ENCODE measurements around the gene SGTA. TPM values are rescaled to one million over a fixed set of nuclear protein-coding genes. Genes with fewer than 3 reads are reported as not detected.

The SGTA gene
- polyA plus RNA-seq, 4 donors: 50.9 to 71.0 (median 53.3) TPM

DNA sequence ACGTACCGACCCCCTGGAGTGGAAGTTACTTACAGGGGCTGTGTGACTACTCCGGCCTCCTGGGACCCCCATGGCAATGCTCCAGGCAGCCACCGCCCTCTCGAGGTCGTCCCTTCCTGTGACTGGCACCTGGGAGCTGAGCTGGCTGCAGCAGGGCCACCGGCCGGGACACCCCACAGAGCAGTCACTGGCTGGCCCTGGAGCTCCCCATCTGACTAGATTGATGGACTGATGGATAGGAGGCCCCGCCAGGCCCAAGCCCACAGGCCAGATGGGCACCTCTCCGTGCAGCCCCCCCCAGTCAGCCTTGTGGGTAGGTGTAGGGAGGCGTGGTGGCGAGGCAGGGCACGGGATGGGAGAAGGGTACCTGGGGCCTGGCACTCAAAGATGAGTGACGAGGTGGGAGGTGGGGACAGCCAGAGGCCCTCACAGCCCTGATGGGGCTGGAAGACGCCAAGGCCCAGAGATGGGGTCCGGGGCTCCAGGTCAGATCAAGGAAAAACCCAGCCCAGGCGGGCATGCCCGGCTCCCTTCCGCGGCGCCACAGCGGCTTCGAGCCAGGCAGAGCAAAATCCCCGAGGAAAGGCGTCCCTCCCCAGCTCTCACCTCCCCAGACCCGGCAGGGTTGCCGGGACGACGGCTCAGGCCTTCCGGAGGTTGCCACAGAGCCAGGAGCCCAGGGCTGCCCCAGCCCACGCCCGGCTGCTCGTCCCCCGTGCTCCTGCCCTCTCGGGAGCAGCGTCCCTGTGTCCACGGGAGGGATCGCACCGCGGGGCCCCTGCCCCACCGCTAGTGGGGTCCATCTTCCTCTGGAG, 51.7 kb downstream of the SGTA start:
- DNase-seq (ENCODE audit: low read depth in 4 of 4, low spot score in 3 of 4): no peak

GRCh38 chr19:2729943-2730818, 52.9 kb downstream of the SGTA start:
- DNase-seq (ENCODE audit: low read depth in 4 of 4, low spot score in 3 of 4): no peak

GRCh38 chr19:2728783-2729387, 54.2 kb downstream of the SGTA start:
- no peak for DNase-seq (ENCODE audit: low read depth in 4 of 4, low spot score in 3 of 4)

- DNase-seq (ENCODE audit: low read depth in 4 of 4, low spot score in 3 of 4): no peak
Measured at GRCh38 chr19:2727640-2727944, 55.5 kb downstream of the SGTA start.

GRCh38 chr19:2726904-2727639, 56.0 kb downstream of the SGTA start:
- DNase-seq (ENCODE audit: low read depth in 4 of 4, low spot score in 3 of 4): no peak

DNA sequence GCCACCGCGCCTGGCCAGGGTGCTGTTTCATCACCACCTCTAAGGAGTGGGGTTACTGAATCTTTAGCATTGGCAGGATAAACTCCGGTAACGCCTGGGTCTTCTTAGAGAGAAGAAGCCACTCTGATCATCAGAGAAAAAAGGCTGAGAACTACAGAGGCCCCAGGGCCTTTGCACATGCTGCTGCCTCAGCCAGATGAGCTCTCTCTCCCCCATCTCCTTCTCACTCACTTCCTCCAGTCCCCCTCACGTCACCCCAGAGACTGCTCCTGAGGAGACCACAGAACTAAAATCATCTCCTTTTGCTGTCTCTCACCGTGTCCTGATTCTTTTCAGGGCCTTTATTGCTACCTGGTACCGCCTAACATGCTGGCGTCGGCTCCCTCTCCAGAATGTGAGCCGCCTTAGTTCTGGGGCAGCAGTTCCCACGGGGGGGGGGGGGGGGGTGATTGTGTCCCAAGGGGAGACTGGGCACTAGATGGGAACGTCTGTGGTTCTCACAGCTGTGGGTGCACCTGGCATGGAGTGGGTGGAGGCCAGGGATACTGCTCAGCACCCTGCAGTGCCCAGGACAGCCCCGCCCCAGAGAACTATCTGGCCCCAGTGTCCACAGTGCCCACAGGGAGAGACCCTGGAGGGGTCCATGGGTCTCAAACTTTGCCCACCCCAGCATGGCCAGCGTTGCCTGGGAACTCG, 56.8 kb downstream of the SGTA start:
- no peak for DNase-seq (ENCODE audit: low read depth in 4 of 4, low spot score in 3 of 4)

GRCh38 chr19:2724148-2724557, 58.9 kb downstream of the SGTA start:
- no peak for DNase-seq (ENCODE audit: low read depth in 4 of 4, low spot score in 3 of 4)

GRCh38 chr19:2723747-2724146, 59.3 kb downstream of the SGTA start:
- DNase-seq (ENCODE audit: low read depth in 4 of 4, low spot score in 3 of 4): no peak

- no peak for DNase-seq (ENCODE audit: low read depth in 4 of 4, low spot score in 3 of 4)
Measured at GRCh38 chr19:2723345-2723715, 59.7 kb downstream of the SGTA start.

DNA sequence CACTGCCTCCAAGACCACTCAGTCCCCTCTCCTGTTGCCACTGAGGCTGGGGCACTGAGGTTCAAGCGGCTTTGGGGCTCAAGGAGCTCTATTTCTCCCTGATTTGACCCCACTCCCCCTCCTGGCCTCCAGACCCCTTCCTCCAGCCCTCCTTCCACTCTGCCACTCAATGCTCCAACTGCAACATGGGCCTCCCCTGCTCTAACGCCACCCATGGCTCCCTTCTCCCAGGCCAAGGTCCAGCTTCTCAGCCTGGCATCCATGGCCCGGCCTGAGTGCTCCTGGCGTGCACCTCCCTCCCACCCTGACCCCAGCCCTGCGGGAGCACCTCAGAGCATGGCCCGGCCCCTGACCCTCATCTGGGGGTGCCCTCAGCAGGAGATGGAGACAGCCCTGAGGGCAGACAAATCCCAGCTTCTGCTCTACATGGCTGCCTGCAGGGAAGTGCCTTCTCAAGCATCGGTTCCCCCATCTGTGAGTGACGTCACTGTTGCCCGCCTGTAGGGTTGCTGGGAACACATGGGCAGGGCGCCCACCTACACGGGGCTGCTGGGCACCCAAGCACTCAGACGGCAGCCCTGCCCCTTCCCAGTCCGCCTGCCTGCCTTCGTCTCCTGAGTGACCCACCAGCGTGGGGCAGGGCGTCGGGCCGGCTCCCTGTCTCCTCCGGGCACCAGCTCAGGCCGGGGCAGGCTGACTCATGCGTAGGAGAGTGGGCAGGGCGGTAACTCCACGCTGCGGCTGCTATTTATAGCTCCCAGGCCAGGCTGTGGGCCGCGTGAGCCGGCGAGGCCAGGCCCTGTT, 60.3 kb downstream of the SGTA start:
- no peak for DNase-seq (ENCODE audit: low read depth in 4 of 4, low spot score in 3 of 4)

GRCh38 chr19:2721570-2722540, 61.2 kb downstream of the SGTA start:
- no peak for DNase-seq (ENCODE audit: low read depth in 4 of 4, low spot score in 3 of 4)

- no peak for DNase-seq (ENCODE audit: low read depth in 4 of 4, low spot score in 3 of 4)
Measured at GRCh38 chr19:2720777-2721569, 62.1 kb downstream of the SGTA start, which contains the start of gene DIRAS1. Gene DIRAS1, minus strand, starts transcription at chr19:2721372. Its CDS starts 3,566 bp downstream, at chr19:2717806.

DNA sequence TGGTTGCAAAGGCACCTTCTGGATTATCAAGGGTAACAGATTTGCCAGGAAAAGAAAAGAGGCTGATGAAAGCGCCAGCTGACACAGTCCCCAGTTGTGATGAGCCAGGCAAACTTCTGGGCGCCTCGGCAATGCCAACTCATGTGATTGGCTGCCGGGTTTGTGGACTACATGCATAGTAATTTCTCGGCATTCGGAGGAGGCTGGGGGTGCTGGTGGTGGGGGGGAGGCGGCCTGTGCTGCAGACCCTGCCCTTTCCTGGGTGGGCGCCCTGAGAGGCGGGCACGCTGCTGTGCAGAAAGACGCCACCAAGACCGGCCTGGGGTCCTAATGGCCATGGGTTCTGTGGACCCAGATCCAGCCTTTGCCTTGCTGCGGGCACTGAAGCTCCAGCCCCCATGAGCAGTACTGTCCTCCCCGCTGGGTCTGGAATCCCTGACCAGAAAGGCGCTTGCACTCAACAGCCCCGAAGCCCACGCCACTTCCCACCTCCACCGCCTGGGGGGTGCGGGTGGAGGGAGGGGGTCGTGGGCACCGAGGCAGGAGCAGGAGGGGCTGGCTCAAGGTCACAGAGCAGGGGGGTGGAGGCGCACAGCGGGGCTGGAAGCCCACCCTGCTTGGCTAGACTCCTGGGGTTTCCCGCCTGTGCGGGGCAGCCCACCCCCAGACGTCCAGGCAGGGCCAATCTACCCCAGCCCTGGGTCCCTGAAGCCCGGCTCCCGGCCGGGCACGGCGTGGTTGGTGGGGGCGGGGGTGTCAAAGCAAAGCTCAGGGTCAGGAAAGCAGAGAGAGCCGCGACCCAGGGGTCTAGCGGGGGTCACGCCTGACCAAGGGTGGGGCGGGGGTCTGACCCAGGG, 62.9 kb downstream of the SGTA start:
- DNase-seq (ENCODE audit: low read depth in 4 of 4, low spot score in 3 of 4): no peak

- DNase-seq (ENCODE audit: low read depth in 4 of 4, low spot score in 3 of 4): no peak
Measured at GRCh38 chr19:2719232-2719735, 63.8 kb downstream of the SGTA start.

DNA sequence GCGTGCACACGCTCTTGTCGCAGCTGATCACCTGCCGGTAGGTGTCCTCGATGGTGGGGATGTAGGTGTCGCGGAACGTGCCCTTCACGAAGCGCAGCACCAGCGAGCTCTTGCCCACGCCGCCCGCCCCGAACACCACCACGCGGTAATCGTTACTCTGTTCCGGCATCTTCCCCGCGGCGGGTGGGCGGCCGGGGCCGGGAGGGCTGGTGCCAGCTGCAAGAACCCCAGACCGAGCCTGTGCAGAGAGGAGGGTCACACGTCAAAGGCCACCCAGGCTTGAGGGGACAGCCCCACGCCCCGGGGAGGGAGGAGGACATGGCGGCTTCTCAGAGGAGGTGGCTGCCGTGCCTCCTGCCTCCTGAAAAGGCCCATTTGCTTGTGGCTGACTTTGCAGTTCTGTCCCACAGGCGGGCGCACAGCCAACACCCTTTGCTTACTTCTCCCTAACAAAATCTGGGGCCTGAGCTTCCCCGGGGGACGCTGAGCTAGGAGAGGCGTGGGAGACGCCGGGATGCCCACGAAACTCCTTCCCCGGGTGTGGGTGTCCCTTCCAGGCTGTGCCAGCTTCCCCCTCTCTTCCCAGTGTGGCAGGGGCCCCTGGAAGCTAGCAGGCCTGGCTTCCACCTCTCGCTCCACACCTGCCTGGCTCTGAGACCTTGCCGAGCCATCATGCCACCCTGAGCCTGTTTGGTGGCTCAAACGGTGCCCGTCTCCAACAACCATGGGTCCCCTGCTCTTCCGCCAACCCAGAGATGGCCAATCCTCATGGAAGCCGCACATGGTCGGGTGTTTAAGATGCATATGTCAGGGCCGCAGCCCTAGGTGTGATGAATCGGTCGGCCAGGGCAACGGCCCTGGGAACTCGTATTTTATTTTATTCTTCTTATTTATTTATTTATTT, 65.2 kb downstream of the SGTA start:
- no peak for DNase-seq (ENCODE audit: low read depth in 4 of 4, low spot score in 3 of 4)

Measured in right renal pelvis (tissue), 4 donors.